GM10266 (cell line): ENCODE results near the gene PPP2R2C.

Source experiments
- DNase-seq: peaks from one replicate; pipeline ENCODE4 v3.0.0; 2012; ENCODE audit errors: extremely low spot score
- CTCF ChIP-seq: IDR thresholded peaks from 2 replicates; pipeline ENCODE4 v1.5.1; 2012; ENCODE audit warnings: mild to moderate bottlenecking, low read depth; ENCODE audit not compliant: control insufficient read depth, insufficient read depth; ENCODE audit errors: missing control alignments

Gene PPP2R2C

DNA sequence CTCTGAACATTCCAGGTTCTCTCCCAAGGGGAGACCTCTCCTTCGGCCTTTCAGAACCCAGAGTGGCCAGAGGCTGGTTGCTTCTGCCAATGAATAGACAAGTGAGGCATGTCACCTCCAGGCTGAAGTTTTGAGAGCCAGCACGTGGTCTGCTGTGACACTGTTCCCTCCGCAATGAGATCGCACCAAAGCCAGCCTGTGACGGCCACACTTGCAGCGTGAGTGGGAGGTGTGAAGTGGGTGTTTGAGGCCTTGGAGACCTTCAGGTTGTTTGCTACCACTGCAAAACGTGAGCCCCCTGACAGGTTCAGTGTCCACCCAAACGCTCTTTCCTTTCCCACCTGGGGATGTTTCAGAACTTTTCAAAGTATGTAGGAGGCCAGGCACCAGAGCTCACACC, 121.8 kb downstream of the PPP2R2C start:
- TF ChIP-seq CTCF, result no peak
- no peak for DNase-seq

DNA sequence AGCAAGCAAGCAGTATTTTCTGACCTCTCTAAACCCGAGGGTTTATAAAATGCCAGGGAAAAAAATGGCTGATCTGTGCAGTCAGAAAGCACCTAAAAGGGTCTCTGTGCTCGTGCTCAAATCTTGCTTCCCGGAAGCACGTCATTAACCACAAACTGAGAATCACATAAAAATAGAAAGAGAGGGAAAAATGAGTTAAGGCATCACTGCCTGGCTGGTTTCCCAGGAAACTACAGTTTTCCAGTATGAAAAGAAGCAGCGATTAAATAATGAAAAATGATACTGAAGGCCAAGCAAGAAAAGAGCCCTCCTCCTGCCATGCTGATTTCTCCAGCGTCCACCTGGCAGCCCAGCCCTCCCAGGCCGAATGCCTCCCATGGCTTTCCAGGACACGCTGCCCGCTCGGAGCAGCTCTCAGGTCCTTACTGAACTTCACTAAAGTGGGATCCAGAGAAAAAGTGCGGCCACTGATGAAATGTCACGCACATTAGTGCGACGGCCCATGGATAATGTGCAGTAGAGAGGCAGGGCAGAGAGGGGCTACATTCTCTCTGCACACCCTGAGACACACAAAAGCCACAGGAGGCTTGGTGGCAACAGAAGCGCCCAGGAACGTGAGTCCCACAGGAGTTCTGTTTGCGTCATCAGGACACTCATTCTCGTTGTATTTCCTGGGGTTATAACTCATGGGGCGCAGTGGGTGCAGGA, 122.4 kb downstream of the PPP2R2C start:
- no peak for TF ChIP-seq CTCF
- no peak for DNase-seq

- no peak for DNase-seq
- no peak for TF ChIP-seq CTCF
Measured at GRCh38 chr4:6348408-6348807, 124.0 kb downstream of the PPP2R2C start.

DNA sequence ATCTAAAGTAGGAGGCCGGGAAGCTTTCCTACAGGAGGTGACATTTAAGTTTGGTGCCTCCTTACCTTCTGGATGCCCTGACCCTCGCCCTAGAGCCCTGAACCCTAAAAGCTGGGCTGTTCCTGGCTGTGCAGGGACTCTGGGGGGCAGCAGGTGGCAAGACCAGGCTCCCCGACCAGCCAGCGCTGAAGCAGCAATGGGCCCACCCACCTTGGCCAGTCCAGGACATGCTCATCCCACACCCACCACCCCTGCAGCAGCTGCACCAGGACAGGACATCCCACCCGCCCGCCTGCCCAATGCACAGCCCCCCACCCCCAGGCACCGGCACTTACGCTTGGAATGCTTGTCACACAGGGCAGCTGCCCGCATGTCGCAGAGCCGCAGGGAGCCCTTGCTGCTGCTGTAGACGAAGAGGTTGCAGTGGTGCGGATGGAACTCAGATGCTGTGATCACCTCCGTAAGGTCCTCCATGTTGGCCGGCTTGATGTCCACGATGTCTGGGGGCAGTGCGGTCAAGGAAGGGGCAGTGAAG, 124.8 kb downstream of the PPP2R2C start:
- no peak for TF ChIP-seq CTCF
- no peak for DNase-seq

GRCh38 chr4:6346373-6347110, 125.9 kb downstream of the PPP2R2C start:
- TF ChIP-seq CTCF, result no peak
- no peak for DNase-seq

DNA sequence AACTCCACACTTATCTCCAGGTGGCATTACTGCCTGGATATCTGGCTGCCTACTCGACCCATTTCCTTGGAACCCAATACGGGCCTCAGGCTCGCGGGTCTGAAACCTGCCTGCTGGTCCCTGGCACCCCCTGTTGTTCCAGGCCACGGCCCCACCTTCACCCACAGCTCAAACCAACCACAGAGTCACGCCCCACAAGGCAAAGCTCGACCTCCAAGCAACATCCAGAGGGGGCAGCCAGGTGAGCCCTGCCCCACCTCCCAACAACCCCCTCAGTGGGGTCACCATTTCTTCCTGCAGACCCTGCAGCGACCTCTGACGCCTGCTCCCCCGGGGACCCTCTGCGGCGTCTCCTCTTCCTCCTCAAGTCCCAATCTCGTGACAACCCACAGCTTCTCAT, 126.5 kb downstream of the PPP2R2C start:
- no peak for DNase-seq
- no peak for TF ChIP-seq CTCF

DNA sequence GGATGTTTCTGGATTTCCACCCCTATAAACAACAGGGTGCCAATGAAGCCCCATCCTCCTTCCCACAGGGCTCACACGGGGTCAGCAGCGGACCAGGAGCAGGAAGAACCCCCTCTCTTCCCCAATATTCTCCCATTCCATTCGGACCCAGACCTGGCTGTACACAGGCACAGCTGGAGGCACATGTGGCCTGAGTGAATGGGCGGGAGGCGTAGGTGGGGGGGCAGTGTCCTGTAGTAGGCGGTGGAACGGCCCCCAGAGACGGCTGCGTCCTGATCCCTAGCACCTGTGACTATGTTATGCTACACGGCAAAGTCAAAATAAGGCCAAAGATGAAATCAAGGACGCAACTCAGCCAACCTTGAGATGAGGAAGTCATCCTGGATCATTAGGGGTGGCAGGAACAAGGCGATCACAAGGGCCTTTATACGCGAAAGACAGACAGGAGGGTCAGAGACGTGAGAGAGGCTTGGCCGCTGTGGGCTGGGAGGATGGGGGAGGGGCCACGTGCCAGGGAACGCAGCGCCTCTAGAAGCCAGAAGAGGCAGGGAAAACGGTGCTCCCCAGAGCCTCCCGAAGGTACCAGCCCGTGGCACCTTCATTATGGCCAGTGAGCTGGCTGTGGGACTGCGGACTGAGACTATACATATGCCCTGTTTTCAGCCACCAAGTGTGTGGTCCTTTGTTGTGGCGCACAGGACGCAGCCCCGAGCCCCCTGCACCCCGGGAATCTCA, 127.2 kb downstream of the PPP2R2C start:
- TF ChIP-seq CTCF, result no peak
- no peak for DNase-seq
